UCSD-AML1 (cell line): ENCODE data around the gene CTSA.

Experiments used
- DNase-seq: peaks from one replicate; lab custom pipeline; 2025; ENCODE audit not compliant: unreplicated experiment; lab: John Stamatoyannopoulos, UW

Gene CTSA

GRCh38 chr20:45890985-45891983 is at the start of gene CTSA, which contains the start of gene NEURL2:
Gene CTSA (plus strand): TSS chr20:45891335. CDS start chr20:45891569, 234 bp downstream.
Gene NEURL2 (minus strand): TSS chr20:45891208. CDS start chr20:45890991, 217 bp downstream.
- DNase-seq, result peak; percentile 88

GRCh38 chr20:45841407-45842129 is 49.6 kb upstream of the CTSA start:
- no peak for DNase-seq

- DNase-seq, result no peak
These were observed 48.8 kb upstream of the CTSA start for GRCh38 chr20:45842169-45842812.

- DNase-seq, result no peak
These were observed 47.6 kb upstream of the CTSA start for GRCh38 chr20:45843506-45843905.

GRCh38 chr20:45845452-45845851 is 45.7 kb upstream of the CTSA start:
- DNase-seq, result no peak

- DNase-seq, result no peak
These were observed 42.7 kb upstream of the CTSA start for GRCh38 chr20:45848421-45848820.

- no peak for DNase-seq
These were observed 42.1 kb upstream of the CTSA start for GRCh38 chr20:45848969-45849582.

- DNase-seq, result no peak
These were observed 40.9 kb upstream of the CTSA start for GRCh38 chr20:45850238-45850637.

- no peak for DNase-seq
These were observed 40.2 kb upstream of the CTSA start for GRCh38 chr20:45850926-45851325.

GRCh38 chr20:45851501-45851900 is 39.6 kb upstream of the CTSA start:
- no peak for DNase-seq

- no peak for DNase-seq
These were observed 38.8 kb upstream of the CTSA start for GRCh38 chr20:45852326-45852725.

GRCh38 chr20:45853484-45853883 is 37.7 kb upstream of the CTSA start:
- DNase-seq, result no peak

- DNase-seq, result peak; percentile 90
These were observed 33.8 kb upstream of the CTSA start, which contains the start of the genes ACOT8 and ZSWIM3 for GRCh38 chr20:45857114-45857881. Gene ACOT8 (minus strand): TSS chr20:45857392. CDS start chr20:45857315, 77 bp downstream. Gene ZSWIM3 (plus strand): TSS chr20:45857614. CDS start chr20:45857826, 212 bp downstream.

GRCh38 chr20:45857882-45858216 is 33.3 kb upstream of the CTSA start:
- no peak for DNase-seq

GRCh38 chr20:45859916-45860315 is 31.2 kb upstream of the CTSA start:
- no peak for DNase-seq

GRCh38 chr20:45860560-45861220 is 30.4 kb upstream of the CTSA start:
- DNase-seq, result no peak

GRCh38 chr20:45861221-45862075 is 29.7 kb upstream of the CTSA start:
- no peak for DNase-seq
